SK-N-SH (cell line): ENCODE results near the gene CADPS2. TPM values are rescaled to one million over a fixed set of nuclear protein-coding genes. Genes with fewer than 3 reads are reported as not detected.

ENCODE experiments used
- CTCF ChIA-PET: fragments of 300-600, 350-600 bp; formaldehyde crosslinking; extraction: SDS; loops from one replicate; lab custom pipeline; 2021; lab: Yijun Ruan, JAX
- POLR2A ChIA-PET: fragments of 350-600 bp; sonication (Branson Sonifier 250); formaldehyde crosslinking; extraction: SDS; loops from one replicate; lab custom pipeline; 2020; ENCODE audit warnings: antibody characterized with exemption, inconsistent platforms; lab: Yijun Ruan, JAX
- DNase-seq: peaks from one replicate; pipeline ENCODE4 v3.0.0; 2012
- H2AFZ ChIP-seq: fragments of 200-600 bp; sonication (generic); 2 replicates; pipeline ENCODE4 v1.8.1; 2016; ENCODE audit warnings: antibody characterized with exemption, mild to moderate bottlenecking, low read depth
- H3F3A ChIP-seq: fragments of 200-600 bp; sonication (generic); replicated peaks from 2 replicates; pipeline ENCODE3; 2016; ENCODE audit warnings: antibody characterized with exemption, mild to moderate bottlenecking; ENCODE audit not compliant: insufficient read depth
- H3K27ac ChIP-seq, 2 experiments: fragments of 200-500 bp in 1 of 2; fragments of 200-600 bp in 1 of 2; sonication (Bioruptor generic) in 1 of 2; sonication (generic), shearing (Covaris generic) in 1 of 2; 2 replicates each; pipeline versions ENCODE4 v1.5.1 to v1.6.1; 2014 to 2016; ENCODE audit warnings: low read depth in 2 of 2, inconsistent platforms in 1 of 2, low read length in 1 of 2, mild to moderate bottlenecking in 1 of 2, mixed read lengths in 1 of 2
- H3K27me3 ChIP-seq: fragments of 200-600 bp; sonication (generic), shearing (Covaris generic); 2 replicates; pipeline ENCODE4 v1.6.1; 2016; ENCODE audit warnings: mixed run types; ENCODE audit not compliant: insufficient read depth
- H3K36me3 ChIP-seq, 2 experiments: fragments of 200-500 bp in 1 of 2; fragments of 200-600 bp in 1 of 2; sonication (Bioruptor generic) in 1 of 2; sonication (generic) in 1 of 2; replicated peaks in 1 of 2; 2 replicates each; pipeline versions ENCODE3 to v1.5.1; 2014 to 2016; ENCODE audit warnings: low read length in 1 of 2, mild to moderate bottlenecking in 1 of 2; ENCODE audit not compliant: insufficient read depth in 2 of 2, control insufficient read depth in 1 of 2
- H3K4me1 ChIP-seq, 2 experiments: fragments of 200-500 bp in 1 of 2; fragments of 200-600 bp in 1 of 2; sonication (Bioruptor generic) in 1 of 2; sonication (generic), shearing (Covaris generic) in 1 of 2; 2 replicates each; pipeline versions ENCODE4 v1.5.1 to v1.6.1; 2014 to 2016; ENCODE audit warnings: low read depth in 1 of 2, low read length in 1 of 2, mixed run types in 1 of 2; ENCODE audit not compliant: insufficient read depth in 2 of 2, control insufficient read depth in 1 of 2
- H3K4me2 ChIP-seq: fragments of 200-600 bp; sonication (generic), shearing (Covaris generic); 2 replicates; pipeline ENCODE4 v1.6.1; 2017; ENCODE audit warnings: mixed run types
- H3K4me3 ChIP-seq, 2 experiments: fragments of 200-500 bp in 1 of 2; fragments of 200-600 bp in 1 of 2; sonication (Bioruptor generic) in 1 of 2; sonication (generic), shearing (Covaris generic) in 1 of 2; 2 replicates each; pipeline versions ENCODE4 v1.5.1 to v1.8.1; 2014 to 2016; ENCODE audit warnings: low read depth in 2 of 2, inconsistent platforms in 1 of 2, low read length in 1 of 2, mild to moderate bottlenecking in 1 of 2, mixed read lengths in 1 of 2, moderate library complexity in 1 of 2
- H3K79me2 ChIP-seq: fragments of 200-600 bp; sonication (generic); 2 replicates; pipeline ENCODE4 v1.8.1; 2017; ENCODE audit warnings: mild to moderate bottlenecking; ENCODE audit not compliant: insufficient read depth
- H3K9ac ChIP-seq: fragments of 200-600 bp; sonication (generic); 2 replicates; pipeline ENCODE4 v1.6.1; 2017; ENCODE audit warnings: mixed run types
- H3K9me2 ChIP-seq: fragments of 200-600 bp; sonication (generic); 2 replicates; pipeline ENCODE4 v1.6.1; 2017; ENCODE audit warnings: mixed run types
- H3K9me3 ChIP-seq: fragments of 200-600 bp; sonication (generic); 2 replicates; pipeline ENCODE4 v1.6.1; 2017; ENCODE audit warnings: mixed run types, mild to moderate bottlenecking, moderate library complexity
- H4K20me1 ChIP-seq: fragments of 200-600 bp; sonication (generic); 2 replicates; pipeline ENCODE4 v1.6.1; 2017; ENCODE audit warnings: mild to moderate bottlenecking, mixed run types; ENCODE audit not compliant: insufficient read depth
- CHD2 ChIP-seq: fragments of 150-350 bp; IDR thresholded peaks from 2 replicates; pipeline ENCODE4 v1.6.1; 2018; ENCODE audit warnings: low read length; ENCODE audit not compliant: partially characterized antibody
- ELF1 ChIP-seq: IDR thresholded peaks from 2 replicates; pipeline ENCODE4 v1.4.0; 2012
- EP300 ChIP-seq, 2 experiments: IDR thresholded peaks; 2 replicates each; pipeline versions ENCODE4 v1.4.0 to v1.6.1; 2012; ENCODE audit warnings: borderline replicate concordance in 1 of 2, low read depth in 1 of 2, low read length in 1 of 2
- GABPA ChIP-seq: IDR thresholded peaks from 2 replicates; pipeline ENCODE4 v1.4.0; 2012; ENCODE audit warnings: low read depth, mild to moderate bottlenecking
- GATA2 ChIP-seq: sonication (generic); formaldehyde crosslinking; IDR thresholded peaks from 2 replicates; pipeline ENCODE4 v1.5.0; 2020; ENCODE audit warnings: mild to moderate bottlenecking, missing genetic modification reagents
- JUND ChIP-seq: IDR thresholded peaks from 2 replicates; pipeline ENCODE4 v1.4.0; 2012
- MEF2A ChIP-seq: IDR thresholded peaks from 2 replicates; pipeline ENCODE4 v1.4.0; 2012; ENCODE audit warnings: low read depth, borderline replicate concordance
- MXI1 ChIP-seq: IDR thresholded peaks from 2 replicates; pipeline ENCODE4 v1.6.1; 2012; ENCODE audit warnings: mild to moderate bottlenecking, low read depth, low read length, improper control_type of control experiment
- NFIC ChIP-seq: IDR thresholded peaks from 2 replicates; pipeline ENCODE4 v1.4.0; 2012; ENCODE audit warnings: borderline replicate concordance
- RAD21 ChIP-seq: IDR thresholded peaks from 2 replicates; pipeline ENCODE4 v1.6.1; 2012; ENCODE audit warnings: mild to moderate bottlenecking, low read length
- SIN3A ChIP-seq: IDR thresholded peaks from 2 replicates; pipeline ENCODE4 v1.6.1; 2012; ENCODE audit warnings: low read depth, mild to moderate bottlenecking, low read length, moderate library complexity, borderline replicate concordance
- SMC3 ChIP-seq: IDR thresholded peaks from 2 replicates; pipeline ENCODE4 v1.6.1; 2012; ENCODE audit warnings: low read depth, low read length, improper control_type of control experiment
- TAF1 ChIP-seq: IDR thresholded peaks from 2 replicates; pipeline ENCODE4 v1.6.1; 2012; ENCODE audit warnings: low read depth, mild to moderate bottlenecking, low read length, moderate library complexity, borderline replicate concordance
- WGBS: methylation state at CpG from one replicate; pipeline ENCODE4 v1.1.6; 2017; ENCODE audit warnings: low lambda C conversion rate; 5-methylcytosine and 5-hydroxymethylcytosine counted together
- polyA plus RNA-seq, 3 experiments: library from polyadenylated mRNA; depleted of rRNA; stranded (reverse); fragments of >200 nt; gene quantifications; 2 replicates each; pipeline ENCODE4 v1.2.3, GENCODE V29; 2012
- TF ChIP-seq, protein P1 (sequence below): fragments of 150-350 bp; IDR thresholded peaks from 2 replicates; pipeline ENCODE4 v1.6.1; 2016; ENCODE audit warnings: mild to moderate bottlenecking, low read depth, low read length
- TF ChIP-seq, protein P2 (sequence below): fragments of 150-350 bp; IDR thresholded peaks from 2 replicates; pipeline ENCODE4 v1.6.1; 2017; ENCODE audit warnings: antibody characterized with exemption, low read length, low read depth, borderline replicate concordance
- TF ChIP-seq, protein P3 (sequence below): IDR thresholded peaks from 2 replicates; pipeline ENCODE4 v1.4.0; 2012; ENCODE audit warnings: low read depth, borderline replicate concordance

Gene CADPS2
- polyA plus RNA-seq, 1 of the 3 experiments (the other 2 are of a cell fraction): 0.05 TPM

DNA sequence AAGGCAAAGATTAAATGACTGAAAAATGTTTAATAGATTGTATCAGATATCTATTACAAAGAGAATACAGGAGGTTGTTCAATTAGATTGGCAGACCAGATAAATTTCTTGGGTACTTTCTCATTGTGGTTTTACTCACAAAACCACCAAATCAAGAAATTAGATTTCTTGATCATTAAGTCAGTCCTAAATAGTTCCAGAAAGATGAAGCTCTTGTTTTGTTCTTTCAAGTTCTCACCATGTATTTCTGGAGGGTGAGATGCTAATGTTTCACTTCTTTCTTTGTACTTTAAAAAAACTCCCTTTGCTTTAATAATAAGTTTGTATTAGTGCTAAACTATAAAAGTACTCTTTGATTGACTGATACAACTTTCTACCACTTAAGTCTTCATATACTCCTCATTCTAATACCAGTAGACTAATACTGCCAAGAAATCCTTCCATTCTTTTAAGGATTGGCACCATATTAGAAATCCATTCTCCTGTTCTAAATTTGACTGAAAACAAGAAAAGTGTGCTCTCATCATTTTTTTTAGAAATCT lies 256.8 kb downstream of the CADPS2 start:
- no peak overlapping the region for H2AFZ ChIP-seq
- DNase-seq: no peak
- H3K36me3 ChIP-seq: no peaks in the 10 kb centered on the region
- peaks cover 11% of the 10 kb centered on the region for H3F3A ChIP-seq
- no peak overlapping the region for H3K4me3 ChIP-seq
- ChIA-PET CTCF (no interaction called here), POLR2A (no interaction called here)
- H3K9me2 ChIP-seq: no peaks in the 10 kb centered on the region
- no peaks in the 10 kb centered on the region for H3K27me3 ChIP-seq
- H3K27ac ChIP-seq: no peak overlapping the region
- H4K20me1 ChIP-seq: no peaks in the 10 kb centered on the region
- H3K9me3 ChIP-seq: no peaks in the 10 kb centered on the region
- H3K79me2 ChIP-seq: no peaks in the 10 kb centered on the region
- H3K9ac ChIP-seq: no peak overlapping the region
- TF ChIP-seq NFIC: no peak
- TF ChIP-seq CHD2: no peak
- no peak overlapping the region for H3K4me2 ChIP-seq
- no peaks in the 10 kb centered on the region for H3K4me1 ChIP-seq

DNA sequence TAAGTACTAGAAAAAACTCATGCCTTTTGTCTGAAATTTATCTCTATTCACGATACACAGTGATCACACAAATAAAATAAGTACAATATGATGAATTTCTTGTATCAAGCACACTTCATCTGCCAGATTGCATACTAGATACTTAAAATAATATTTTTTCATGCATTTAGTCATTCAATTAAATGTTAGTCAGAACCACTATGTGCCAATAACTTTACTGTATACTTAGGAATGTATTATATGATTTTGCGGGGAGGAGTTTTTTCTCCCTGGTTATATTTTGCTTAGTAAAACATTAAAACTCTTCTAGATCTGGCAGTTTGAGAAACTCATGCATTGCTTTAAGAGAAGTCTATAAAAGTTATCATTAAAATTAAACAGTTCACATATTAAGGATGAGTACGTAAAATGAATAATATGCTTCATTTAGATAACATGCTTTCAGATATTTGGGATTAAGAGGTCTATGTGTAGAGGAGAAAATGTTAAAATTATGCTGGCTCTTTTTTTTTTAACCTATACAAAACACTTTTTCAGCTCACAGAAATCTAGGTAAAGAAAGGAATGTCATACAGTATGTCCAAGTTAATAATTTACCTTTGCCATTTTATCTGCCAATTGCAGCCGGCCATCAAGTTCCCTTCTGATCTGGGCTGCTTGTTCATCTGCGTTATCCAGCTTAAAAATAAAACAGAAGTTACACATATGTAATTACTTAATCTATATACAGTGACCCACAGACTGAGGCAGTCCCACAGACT lies 257.4 kb downstream of the CADPS2 start:
- Histone ChIP-seq H3K4me3 (no peak overlapping the region), H3K9me3 (no peaks in the 10 kb centered on the region), H3F3A (peaks cover 11% of the 10 kb centered on the region), H3K27me3 (no peaks in the 10 kb centered on the region), H3K9ac (no peak overlapping the region), H3K4me1 (no peaks in the 10 kb centered on the region), H2AFZ (no peak overlapping the region), H3K9me2 (no peaks in the 10 kb centered on the region), H3K4me2 (no peak overlapping the region), H3K27ac (no peak overlapping the region), H3K36me3 (no peaks in the 10 kb centered on the region), H4K20me1 (no peaks in the 10 kb centered on the region), H3K79me2 (no peaks in the 10 kb centered on the region)
- CTCF ChIA-PET: no interaction called here
- POLR2A ChIA-PET: no interaction called here
- DNase-seq: no peak
- 7% methylated on average over 5 of the region's 5 CpGs for WGBS
- TF ChIP-seq SMC3: no peak
- no peak for TF ChIP-seq RAD21
- no peak for TF ChIP-seq CHD2
- no peak for TF ChIP-seq EP300 (IDR thresholded peaks at IDR 0.05; ENCODE audit: borderline replicate concordance in 1 of 2, low read depth in 1 of 2, low read length in 1 of 2)

DNA sequence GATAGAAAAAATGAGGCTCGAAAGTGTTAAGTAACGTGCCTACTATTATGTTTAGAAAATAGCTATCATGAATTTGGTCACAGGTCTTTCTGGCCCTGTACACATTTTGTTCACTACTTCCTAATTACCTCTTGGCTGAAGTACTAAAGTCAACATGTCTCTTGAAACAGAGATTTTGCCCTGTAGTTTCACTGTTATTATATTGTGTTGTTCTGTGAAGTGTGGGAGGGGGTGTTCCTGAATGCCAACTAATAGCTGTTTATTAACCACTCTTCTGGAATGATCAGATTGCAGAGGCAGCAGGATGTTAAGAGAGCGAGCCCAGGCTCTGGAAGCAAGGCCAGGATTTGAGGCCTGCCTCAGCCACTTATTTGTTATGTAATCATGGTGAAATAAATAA lies 259.5 kb downstream of the CADPS2 start:
- H3K27ac ChIP-seq: no peak overlapping the region
- no peaks in the 10 kb centered on the region for H4K20me1 ChIP-seq
- no peak for DNase-seq
- H3K27me3 ChIP-seq: no peaks in the 10 kb centered on the region
- no peaks in the 10 kb centered on the region for H3K36me3 ChIP-seq
- CTCF ChIA-PET: interaction anchor here (1.1 kb wide), 1 partner anchor 10 kb away, joined by 3 read pairs; no protein-coding TSS in a partner anchor
- H3K4me3 ChIP-seq: no peak overlapping the region
- H3K4me2 ChIP-seq: no peak overlapping the region
- H3K9me2 ChIP-seq: no peaks in the 10 kb centered on the region
- peaks cover 11% of the 10 kb centered on the region for H3F3A ChIP-seq
- no peaks in the 10 kb centered on the region for H3K9me3 ChIP-seq
- H2AFZ ChIP-seq: no peak overlapping the region
- no peaks in the 10 kb centered on the region for H3K4me1 ChIP-seq
- 2% methylated on average over 3 of the region's 3 CpGs for WGBS
- POLR2A ChIA-PET: no interaction called here
- H3K9ac ChIP-seq: no peak overlapping the region
- no peaks in the 10 kb centered on the region for H3K79me2 ChIP-seq
- no peak for TF ChIP-seq ELF1
- TF ChIP-seq TAF1: no peak
- no peak for TF ChIP-seq SMC3
- no peak for TF ChIP-seq MEF2A
- no peak for TF ChIP-seq SIN3A
- no peak for TF ChIP-seq GABPA
- TF ChIP-seq, protein P1, sequence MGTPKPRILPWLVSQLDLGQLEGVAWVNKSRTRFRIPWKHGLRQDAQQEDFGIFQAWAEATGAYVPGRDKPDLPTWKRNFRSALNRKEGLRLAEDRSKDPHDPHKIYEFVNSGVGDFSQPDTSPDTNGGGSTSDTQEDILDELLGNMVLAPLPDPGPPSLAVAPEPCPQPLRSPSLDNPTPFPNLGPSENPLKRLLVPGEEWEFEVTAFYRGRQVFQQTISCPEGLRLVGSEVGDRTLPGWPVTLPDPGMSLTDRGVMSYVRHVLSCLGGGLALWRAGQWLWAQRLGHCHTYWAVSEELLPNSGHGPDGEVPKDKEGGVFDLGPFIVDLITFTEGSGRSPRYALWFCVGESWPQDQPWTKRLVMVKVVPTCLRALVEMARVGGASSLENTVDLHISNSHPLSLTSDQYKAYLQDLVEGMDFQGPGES: no peak
- TF ChIP-seq, protein P2, sequence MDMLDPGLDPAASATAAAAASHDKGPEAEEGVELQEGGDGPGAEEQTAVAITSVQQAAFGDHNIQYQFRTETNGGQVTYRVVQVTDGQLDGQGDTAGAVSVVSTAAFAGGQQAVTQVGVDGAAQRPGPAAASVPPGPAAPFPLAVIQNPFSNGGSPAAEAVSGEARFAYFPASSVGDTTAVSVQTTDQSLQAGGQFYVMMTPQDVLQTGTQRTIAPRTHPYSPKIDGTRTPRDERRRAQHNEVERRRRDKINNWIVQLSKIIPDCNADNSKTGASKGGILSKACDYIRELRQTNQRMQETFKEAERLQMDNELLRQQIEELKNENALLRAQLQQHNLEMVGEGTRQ: no peak
- no peak for TF ChIP-seq GATA2 (CRISPR knock-in tag)
- TF ChIP-seq RAD21: no peak
- TF ChIP-seq NFIC: no peak
- TF ChIP-seq MXI1: no peak
- TF ChIP-seq, protein P3, sequence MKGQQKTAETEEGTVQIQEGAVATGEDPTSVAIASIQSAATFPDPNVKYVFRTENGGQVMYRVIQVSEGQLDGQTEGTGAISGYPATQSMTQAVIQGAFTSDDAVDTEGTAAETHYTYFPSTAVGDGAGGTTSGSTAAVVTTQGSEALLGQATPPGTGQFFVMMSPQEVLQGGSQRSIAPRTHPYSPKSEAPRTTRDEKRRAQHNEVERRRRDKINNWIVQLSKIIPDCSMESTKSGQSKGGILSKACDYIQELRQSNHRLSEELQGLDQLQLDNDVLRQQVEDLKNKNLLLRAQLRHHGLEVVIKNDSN: no peak
- no peak for TF ChIP-seq JUND
